Measurements from ENCODE around the gene MRPL45. TPM values are rescaled to one million over a fixed set of nuclear protein-coding genes. Genes with fewer than 3 reads are reported as not detected.
"Not testable (repeated sequence)": the region's sequence is repeated elsewhere in the genome, so short reads cannot be mapped to it uniquely, and the experiment has no call there.

The MRPL45 gene
- total and polyA plus RNA-seq, 2 of the 13 experiments (the other 11 are each of a cell fraction or from before 2014, with no cell fraction given) = 89.5 to 157 TPM

DNA sequence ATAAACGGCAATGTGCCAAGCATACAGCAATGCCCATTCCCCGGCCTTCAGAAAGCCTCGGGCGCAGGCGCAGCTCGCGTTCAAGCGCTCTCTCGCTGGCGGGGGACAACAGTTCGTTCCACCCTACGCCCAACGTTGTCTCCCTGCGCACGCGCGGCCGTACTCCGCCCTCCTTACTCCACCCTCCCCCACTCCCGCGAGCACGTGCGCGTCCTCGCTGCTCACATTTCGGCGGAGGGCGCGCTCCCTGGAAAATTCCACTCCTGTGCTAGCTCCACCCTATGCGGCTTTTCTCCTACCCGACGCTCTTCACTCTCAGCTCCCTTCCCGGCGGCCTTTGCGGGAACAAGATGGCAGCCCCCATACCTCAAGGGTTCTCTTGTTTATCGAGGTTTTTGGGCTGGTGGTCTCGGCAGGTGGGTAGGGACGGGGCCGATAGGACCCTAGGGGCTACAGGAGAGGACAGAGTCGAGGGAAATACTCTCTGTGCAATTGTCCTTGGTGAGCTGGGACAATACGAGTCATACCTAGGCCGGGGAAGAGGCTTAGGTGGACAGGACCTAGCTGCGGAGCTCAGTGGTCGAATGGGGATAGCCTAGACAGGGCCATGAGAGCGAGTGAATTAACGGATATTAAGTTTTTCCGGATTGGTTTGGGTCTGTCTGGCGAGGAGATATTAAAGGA is at the start of gene MRPL45 (continued):
- TF ChIP-seq MYC (CRISPR knock-in tag; IDR thresholded peaks at IDR 0.05; ENCODE audit: borderline replicate concordance) (peak; percentile 97), ARID5B (CRISPR knock-in tag; IDR thresholded peaks at IDR 0.05) (peak; percentile 40; the same call in 1 of the 2 replicates), ZNF709 (CRISPR knock-in tag; IDR thresholded peaks at IDR 0.05) (0 out of 2 replicates have a peak, but pooled peaks have one; percentile 36), NFIC (IDR thresholded peaks at IDR 0.05; ENCODE audit: low read length) (peak; percentile 31; the same call in 1 of the 2 replicates), KLF6 (CRISPR knock-in tag; IDR thresholded peaks at IDR 0.05) (peak; percentile 52; the same call in 1 of the 2 replicates), SALL2 (CRISPR knock-in tag; IDR thresholded peaks at IDR 0.05) (peak; percentile 78), DMAP1 (CRISPR knock-in tag; IDR thresholded peaks at IDR 0.05) (peak; percentile 77; the same call in 1 of the 2 replicates), ZSCAN25 (CRISPR knock-in tag; IDR thresholded peaks at IDR 0.05) (peak; percentile 91), ZFAT (CRISPR knock-in tag; conservative IDR thresholded peaks at IDR 0.05) (0 out of 2 replicates have a peak, but pooled peaks have one; percentile 55), HNF1B (CRISPR knock-in tag; IDR thresholded peaks at IDR 0.05) (0 out of 2 replicates have a peak, but pooled peaks have one; percentile 28), POLR2A (IDR thresholded peaks at IDR 0.05; ENCODE audit: insufficient read depth in 1 of 2, low read depth in 2 of 2, low read length in 2 of 2) (peak; percentile 51 to 86; a peak in 3 of 4 replicates), ZNF18 (CRISPR knock-in tag; IDR thresholded peaks at IDR 0.05; ENCODE audit: insufficient replicate concordance) (peak; percentile 9), EP300 (IDR thresholded peaks at IDR 0.05; ENCODE audit: low read depth in 2 of 2, low read length in 2 of 2) (peak in 1 of 2 experiments; percentile 84; a peak in 2 of 4 replicates), CREM (IDR thresholded peaks at IDR 0.05) (peak; percentile 62), GABPA (CRISPR knock-in tag; IDR thresholded peaks at IDR 0.05; ENCODE audit: low read depth) (peak; percentile 52), ZMYM2 (CRISPR knock-in tag; IDR thresholded peaks at IDR 0.05) (peak; percentile 44; the same call in 1 of the 2 replicates), SP1 (CRISPR knock-in tag; IDR thresholded peaks at IDR 0.05) (peak; percentile 59; the same call in 1 of the 2 replicates), CHD2 (IDR thresholded peaks at IDR 0.05; ENCODE audit: low read depth, low read length) (peak; percentile 61; the same call in 1 of the 2 replicates), ZNF143 (CRISPR knock-in tag; IDR thresholded peaks at IDR 0.05) (peak; percentile 87), KMT2B (CRISPR knock-in tag; IDR thresholded peaks at IDR 0.05) (0 out of 2 replicates have a peak, but pooled peaks have one; percentile 38)
- not testable (repeated sequence) for TF ChIP-seq EP300 (CRISPR knock-in tag; IDR thresholded peaks at IDR 0.05; ENCODE audit: borderline replicate concordance); CREM (CRISPR knock-in tag; IDR thresholded peaks at IDR 0.05); GABPA (IDR thresholded peaks at IDR 0.05; ENCODE audit: low read depth, low read length); SP1 (IDR thresholded peaks at IDR 0.05)
